HepG2 (cell line): ENCODE measurements around the gene GPR173. TPM values are rescaled to one million over a fixed set of nuclear protein-coding genes. Genes with fewer than 3 reads are reported as not detected.

Experiments
- ATAC-seq: fragments of 200-7000 bp; cut with Tn5 transposase; 3 replicates; pipeline ENCODE4 v1.9.1; 2020; ENCODE audit warnings: mild to moderate bottlenecking, moderate library complexity
- BruUV-seq: library from RNA; stranded (reverse); fragments of 400-500 nt; replicated peaks from 2 replicates; lab custom pipeline; 2021; lab: Mats Ljungman, UMichigan
- CTCF ChIA-PET: fragments of 300-600 bp; formaldehyde crosslinking; extraction: SDS; loops from one replicate; lab custom pipeline; 2021; ENCODE audit warnings: low total read pairs, inconsistent platforms, low intra/inter-chr PET ratio; lab: Yijun Ruan, JAX
- POLR2A ChIA-PET: fragments of 350-600 bp; sonication (Branson Sonifier 250); formaldehyde crosslinking; loops from one replicate; lab custom pipeline; 2020; ENCODE audit warnings: antibody characterized with exemption, inconsistent platforms; lab: Yijun Ruan, JAX
- DNase-seq: peaks from one replicate; pipeline ENCODE4 v3.0.0-alpha.2; 2015; ENCODE audit warnings: low spot score
- FAIRE-seq: peaks from 3 replicates; lab custom pipeline; 2011; peaks lifted over from hg19 to GRCh38; lab: Jason Lieb, UNC
- H2AFZ ChIP-seq: one replicate; pipeline ENCODE4 v1.6.1; 2011; ENCODE audit warnings: low read length, inconsistent platforms
- H3K27ac ChIP-seq: fragments of 300-600 bp; 3 replicates; pipeline ENCODE4 v1.8.0; 2011; ENCODE audit warnings: mixed run types, mild to moderate bottlenecking, mixed read lengths, low read length, inconsistent platforms; ENCODE audit not compliant: insufficient read depth; ENCODE audit errors: extremely low read length
- H3K27me3 ChIP-seq, 2 experiments: fragments of 200-600 bp in 1 of 2; 2 replicates in 1 of 2; 3 replicates in 1 of 2; pipeline versions ENCODE4 v1.6.0 to v1.8.0; 2011; ENCODE audit warnings: low read length in 2 of 2, mild to moderate bottlenecking in 2 of 2, moderate library complexity in 2 of 2, inconsistent platforms in 1 of 2; ENCODE audit not compliant: insufficient read depth in 2 of 2, control insufficient read depth in 1 of 2
- H3K36me3 ChIP-seq, 2 experiments: fragments of 200-600 bp in 1 of 2; replicated peaks in 1 of 2; 2 replicates in 1 of 2; 3 replicates in 1 of 2; pipeline versions ENCODE4 v1.5.1 to v1.8.0; 2011; ENCODE audit warnings: low read length in 2 of 2, inconsistent platforms in 1 of 2; ENCODE audit not compliant: insufficient read depth in 2 of 2, control insufficient read depth in 1 of 2
- H3K4me1 ChIP-seq: 2 replicates; pipeline ENCODE4 v1.5.1; 2012; ENCODE audit warnings: low read length, inconsistent platforms; ENCODE audit not compliant: insufficient read depth
- H3K4me2 ChIP-seq: 2 replicates; pipeline ENCODE4 v1.6.0; 2011; ENCODE audit warnings: low read depth, low read length, inconsistent platforms
- H3K4me3 ChIP-seq, 3 experiments: fragments of 200-600 bp in 1 of 3; sonication (generic), shearing (Covaris generic) in 1 of 3; replicated peaks in 1 of 3; 2 replicates each; pipeline ENCODE4 v1.5.1; 2011 to 2016; ENCODE audit warnings: low read length in 3 of 3, inconsistent platforms in 2 of 3, low read depth in 2 of 3, mild to moderate bottlenecking in 2 of 3, control low read depth in 1 of 3, mixed read lengths in 1 of 3; ENCODE audit not compliant: insufficient read depth in 1 of 3
- H3K79me2 ChIP-seq: one replicate; pipeline ENCODE4 v1.6.1; 2011; ENCODE audit warnings: low read length, inconsistent platforms; ENCODE audit not compliant: insufficient read depth
- H3K9ac ChIP-seq: 2 replicates; pipeline ENCODE4 v1.6.0; 2011; ENCODE audit warnings: mild to moderate bottlenecking, low read depth, low read length, inconsistent platforms; ENCODE audit not compliant: insufficient read depth
- H3K9me3 ChIP-seq: 2 replicates; pipeline ENCODE4 v1.5.1; 2012; ENCODE audit warnings: mild to moderate bottlenecking, low read length
- H4K20me1 ChIP-seq: 2 replicates; pipeline ENCODE4 v1.6.0; 2011; ENCODE audit warnings: inconsistent platforms, mild to moderate bottlenecking, low read length, moderate library complexity; ENCODE audit not compliant: insufficient read depth
- LBX2 ChIP-seq: sonication (generic); formaldehyde crosslinking; IDR thresholded peaks from 2 replicates; pipeline ENCODE4 v1.5.0; 2020; ENCODE audit warnings: missing genetic modification reagents, mild to moderate bottlenecking, borderline replicate concordance
- MAFG ChIP-seq: sonication (generic); formaldehyde crosslinking; IDR thresholded peaks from 2 replicates; pipeline ENCODE4 v1.5.1; 2020; ENCODE audit warnings: mild to moderate bottlenecking, missing genetic modification reagents
- SP1 ChIP-seq, 2 experiments: fragments of 450-650 bp in 1 of 2; sonication (generic) in 1 of 2; formaldehyde crosslinking in 1 of 2; IDR thresholded peaks; 2 replicates each; pipeline versions ENCODE4 v1.4.0 to v1.6.1; 2016 to 2020; ENCODE audit warnings: missing genetic modification reagents in 1 of 2
- SRY ChIP-seq: sonication (generic); formaldehyde crosslinking; IDR thresholded peaks from 2 replicates; pipeline ENCODE4 v1.8.0; 2022; ENCODE audit warnings: mild to moderate bottlenecking, missing genetic modification reagents
- USF2 ChIP-seq, 2 experiments: sonication (generic) in 1 of 2; formaldehyde crosslinking in 1 of 2; IDR thresholded peaks; 2 replicates each; pipeline versions ENCODE4 v1.5.1 to v1.6.1; 2011 to 2020; ENCODE audit warnings: borderline replicate concordance in 1 of 2, low read depth in 1 of 2, low read length in 1 of 2, mild to moderate bottlenecking in 1 of 2, missing genetic modification reagents in 1 of 2, moderate library complexity in 1 of 2
- XRCC5 ChIP-seq: fragments of 200-400 bp; formaldehyde crosslinking; optimal IDR thresholded peaks from 2 replicates; pipeline ENCODE3; 2017; ENCODE audit warnings: mild to moderate bottlenecking, low read length
- WGBS: methylation state at CpG from one replicate; pipeline ENCODE4 v1.1.6; 2017; ENCODE audit warnings: low lambda C conversion rate; 5-methylcytosine and 5-hydroxymethylcytosine counted together
- in situ Hi-C: cut with HindIII; loops from 2 replicates; pipeline ENCODE4 v1.10.0; 2017; ENCODE audit warnings: low pct_unique_long_range_greater_than_20kb; ENCODE audit not compliant: extremely low pct_ligation_motif_present
- intact Hi-C: fragments of 100-400 bp; cut with micrococcal nuclease; formaldehyde crosslinking; loops from one replicate; pipeline ENCODE4 v1.10.0; 2022; ENCODE audit not compliant: unreplicated experiment
- polyA plus RNA-seq, 8 experiments: library from polyadenylated mRNA; depleted of rRNA in 3 of 8; stranded (reverse) in 7 of 8; unstranded in 1 of 8; fragments of >200 nt; fragmentation: Illumina TruSeq in 4 of 8; extraction: Trizol in 4 of 8; gene quantifications; 2 replicates each; pipeline versions ENCODE4 v1.2.1 to v1.2.3, GENCODE V29; 2011 to 2016; ENCODE audit warnings: low read depth in 4 of 8, missing spikeins in 1 of 8, mixed read lengths in 1 of 8; ENCODE audit not compliant: insufficient read depth in 1 of 8
- total RNA-seq, 5 experiments: library from RNA; depleted of rRNA; stranded (reverse); fragments of >200 nt; fragmentation: Illumina TruSeq; extraction: Trizol; gene quantifications; 2 replicates each; pipeline ENCODE4 v1.2.3, GENCODE V29; 2016; ENCODE audit warnings: low read depth in 1 of 5

GPR173 gene
- total and polyA plus RNA-seq, 2 of the 13 experiments (the other 11 are each of a cell fraction or from before 2014, with no cell fraction given): 0.04 TPM; not detected in 1

DNA sequence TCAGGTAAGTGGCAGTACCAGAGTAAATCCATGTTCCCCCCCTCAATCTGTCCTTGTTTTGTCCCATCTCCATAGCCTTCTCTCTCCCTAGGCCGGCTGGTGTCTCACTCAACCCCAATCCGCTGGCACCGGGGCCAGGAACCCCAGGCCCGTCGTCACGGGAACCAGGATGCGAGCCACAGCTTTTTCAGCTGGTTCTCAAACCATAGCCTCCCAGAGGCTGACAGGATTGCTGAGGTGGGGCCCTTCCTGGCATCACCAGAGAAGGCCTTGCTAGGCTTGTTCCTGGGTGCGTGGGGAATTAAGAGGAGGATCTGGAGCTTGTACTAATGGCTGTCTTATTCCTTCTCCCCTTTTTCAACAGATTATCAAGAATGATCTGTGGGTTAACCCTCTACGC lies 36.3 kb downstream of the GPR173 start (continued):
- no peak for TF ChIP-seq SRY (CRISPR knock-in tag)
- TF ChIP-seq XRCC5: no peak
- TF ChIP-seq SP1 (IDR thresholded peaks at IDR 0.05): no peak
- TF ChIP-seq SP1 (CRISPR knock-in tag; IDR thresholded peaks at IDR 0.05): no peak
- TF ChIP-seq, all 625 proteins: peak for 0

DNA sequence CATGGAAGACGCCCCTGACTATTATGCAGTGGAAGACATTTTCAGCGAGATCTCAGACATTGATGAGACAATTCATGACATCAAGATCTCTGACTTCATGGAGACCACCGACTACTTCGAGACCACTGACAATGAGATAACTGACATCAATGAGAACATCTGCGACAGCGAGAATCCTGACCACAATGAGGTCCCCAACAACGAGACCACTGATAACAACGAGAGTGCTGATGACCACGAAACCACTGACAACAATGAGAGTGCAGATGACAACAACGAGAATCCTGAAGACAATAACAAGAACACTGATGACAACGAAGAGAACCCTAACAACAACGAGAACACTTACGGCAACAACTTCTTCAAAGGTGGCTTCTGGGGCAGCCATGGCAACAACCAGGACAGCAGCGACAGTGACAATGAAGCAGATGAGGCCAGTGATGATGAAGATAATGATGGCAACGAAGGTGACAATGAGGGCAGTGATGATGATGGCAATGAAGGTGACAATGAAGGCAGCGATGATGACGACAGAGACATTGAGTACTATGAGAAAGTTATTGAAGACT lies 37.2 kb downstream of the GPR173 start:
- 98% methylated on average over 13 of the region's 17 CpGs for WGBS
- Histone ChIP-seq H2AFZ (no peak overlapping the region), H3K4me3 (no peak overlapping the region), H3K4me2 (no peak overlapping the region), H3K27ac (no peak overlapping the region), H3K36me3 (peaks cover 4 to 5% of the 10 kb centered on the region in 2 experiments; a peak in 2 of 5 replicates), H3K27me3 (no peaks in the 10 kb centered on the region), H4K20me1 (no peaks in the 10 kb centered on the region), H3K9ac (no peak overlapping the region), H3K79me2 (peaks cover 7% of the 10 kb centered on the region), H3K4me1 (peaks cover 13% of the 10 kb centered on the region; the same call in 1 of the 2 replicates), H3K9me3 (no peaks in the 10 kb centered on the region)
- ChIA-PET POLR2A (no interaction called here), CTCF (no interaction called here)
- FAIRE-seq (no peak), ATAC-seq (no peak), DNase-seq (no peak)
- no peak for TF ChIP-seq MAFG (CRISPR knock-in tag)
- TF ChIP-seq LBX2 (CRISPR knock-in tag): no peak
- TF ChIP-seq USF2 (IDR thresholded peaks at IDR 0.05; ENCODE audit: low read depth, low read length): no peak
- TF ChIP-seq USF2 (CRISPR knock-in tag; IDR thresholded peaks at IDR 0.05; ENCODE audit: borderline replicate concordance): no peak
- in situ Hi-C loops (no loop called here), intact Hi-C loops (no loop called here)
- BruUV-seq: no TSS peak
